Adrenal gland (tissue), 5 donors: ENCODE data around the gene MORF4L2.

ENCODE experiments used
- CTCF ChIP-seq, 6 experiments: fragments of 450-650 bp in 4 of 6; fragments of 200-600 bp in 2 of 6; sonication (generic) in 1 of 6; IDR thresholded peaks; 1 replicate in 5 of 6; 2 replicates in 1 of 6; pipeline versions ENCODE4 v1.5.1 to v1.8.0; 2016 to 2021; ENCODE audit warnings: antibody characterized with exemption in 6 of 6, mild to moderate bottlenecking in 2 of 6, moderate library complexity in 1 of 6
- POLR2A ChIP-seq, 2 donors: fragments of 450-650 bp; IDR thresholded peaks; one replicate each; pipeline ENCODE4 v1.6.1; 2017; ENCODE audit warnings: antibody characterized with exemption in 2 of 2, mild to moderate bottlenecking in 2 of 2, moderate library complexity in 1 of 2
- donor health status: DM: no; HTN: no; CAD: no.

- no peak for TF ChIP-seq CTCF (IDR thresholded peaks at IDR 0.05)
- no peak for TF ChIP-seq POLR2A (IDR thresholded peaks at IDR 0.05)
These were observed 44.4 kb upstream of the MORF4L2 start for GRCh38 chrX:103730796-103731493.
